Amniotic stem cell (primary cell): ENCODE results near the gene KRTAP24-1.

Experiments
- DNase-seq: peaks from one replicate; lab custom pipeline; 2025; lab: John Stamatoyannopoulos, UW

Gene KRTAP24-1

DNA sequence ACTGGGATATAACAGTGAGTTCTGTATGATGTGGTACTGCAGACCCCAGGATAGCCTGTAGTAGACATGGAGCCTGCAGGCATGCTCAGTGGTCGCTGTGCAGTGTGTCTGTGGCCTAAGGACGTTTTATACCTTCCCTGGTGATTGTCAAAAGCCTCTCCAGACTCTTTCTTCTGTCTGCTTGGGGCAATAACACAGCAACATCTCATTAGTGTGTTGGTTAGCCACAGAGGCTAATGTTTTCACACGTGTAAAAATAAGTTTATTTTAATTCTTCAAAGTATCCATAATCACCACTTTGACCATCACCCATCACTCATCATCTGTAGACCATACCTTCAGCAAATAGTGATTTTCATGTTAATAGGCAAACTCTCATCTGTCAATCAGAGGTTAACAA, at the start of gene KRTAP24-1:
KRTAP24-1 (minus strand) TSS at position 101 of the 400 bp plus-strand sequence; CDS start at position 83, 18 bp downstream.
- DNase-seq, result no peak

GRCh38 chr21:30329203-30329875, 46.6 kb upstream of the KRTAP24-1 start:
- DNase-seq, result no peak

DNA sequence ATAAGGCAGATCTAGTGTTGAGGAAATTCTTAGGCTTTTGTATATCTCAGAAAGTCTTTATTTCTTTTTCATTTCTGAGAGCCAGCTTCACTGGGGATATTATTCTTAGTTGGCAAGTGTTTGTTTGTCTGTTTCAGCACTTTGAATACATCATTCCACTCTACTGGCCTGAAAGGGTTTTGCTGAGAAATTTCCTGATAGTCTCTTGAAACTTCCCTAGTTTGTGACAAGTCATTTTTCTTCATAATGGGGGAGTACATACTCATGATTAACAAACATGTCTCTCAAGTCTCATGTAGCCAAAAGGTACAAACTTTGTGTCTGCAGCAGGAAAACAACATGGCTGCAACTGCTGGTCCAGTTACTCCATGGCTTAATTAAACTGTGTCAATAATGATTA, 43.6 kb upstream of the KRTAP24-1 start:
- DNase-seq, result no peak

- DNase-seq, result no peak
Observed at GRCh38 chr21:30320215-30320614, 37.5 kb upstream of the KRTAP24-1 start, which contains the start of gene KRTAP26-1. TSS of gene KRTAP26-1 (minus strand) at chr21:30320315. CDS start at chr21:30320035, 280 bp downstream.

GRCh38 chr21:30315701-30316100, 33.0 kb upstream of the KRTAP24-1 start:
- DNase-seq, result no peak

DNA sequence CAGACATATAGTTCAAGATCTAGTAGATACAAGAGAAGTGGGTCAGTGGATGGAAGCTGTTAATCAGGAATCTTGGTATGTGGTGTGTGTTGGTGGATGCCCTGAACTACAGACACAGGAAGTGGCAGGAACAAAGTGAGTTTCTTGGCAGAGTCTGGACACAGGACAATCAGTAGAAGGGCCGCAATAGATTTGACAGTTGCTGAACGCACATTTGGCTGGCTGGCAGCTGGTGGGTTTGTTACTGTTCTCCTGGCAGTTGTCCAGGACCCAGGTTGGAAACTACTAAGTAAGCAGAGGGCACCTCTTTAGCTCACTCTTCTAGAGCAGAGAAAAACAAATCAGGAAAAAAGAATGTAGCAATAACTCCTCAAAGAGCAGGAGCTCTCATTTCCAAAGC, 24.1 kb upstream of the KRTAP24-1 start:
- no peak for DNase-seq

- no peak for DNase-seq
Observed at GRCh38 chr21:30305136-30305535, 22.4 kb upstream of the KRTAP24-1 start.

GRCh38 chr21:30289215-30289614, 6.5 kb upstream of the KRTAP24-1 start, which contains the start of gene KRTAP25-1:
TSS of gene KRTAP25-1 (minus strand) at chr21:30289514. CDS start at chr21:30289490, 24 bp downstream.
- DNase-seq, result no peak

DNA sequence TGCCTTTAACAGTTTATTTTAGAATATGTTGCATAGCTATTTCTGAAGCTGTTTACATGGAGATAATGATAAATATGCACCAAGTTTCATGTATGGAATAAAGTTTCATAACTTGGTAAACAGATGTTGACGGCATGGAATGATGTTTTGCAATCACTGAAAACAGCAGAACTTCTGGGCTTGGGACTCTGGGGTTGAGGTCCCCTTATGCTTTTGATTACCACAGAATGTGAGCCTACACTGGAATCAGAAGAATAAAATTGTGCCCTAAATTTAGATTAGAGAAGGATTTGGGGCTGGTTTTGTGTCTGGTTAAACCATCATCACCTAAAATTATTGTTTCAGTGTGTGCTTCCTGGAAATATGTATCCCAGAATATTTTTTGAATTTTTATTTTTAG, 11.1 kb downstream of the KRTAP24-1 start:
- no peak for DNase-seq

- DNase-seq, result no peak
Observed at GRCh38 chr21:30271156-30271555, 11.6 kb downstream of the KRTAP24-1 start.

- no peak for DNase-seq
Observed at GRCh38 chr21:30269803-30270530, 12.8 kb downstream of the KRTAP24-1 start.

GRCh38 chr21:30268608-30269197, 14.0 kb downstream of the KRTAP24-1 start:
- DNase-seq, result no peak

DNA sequence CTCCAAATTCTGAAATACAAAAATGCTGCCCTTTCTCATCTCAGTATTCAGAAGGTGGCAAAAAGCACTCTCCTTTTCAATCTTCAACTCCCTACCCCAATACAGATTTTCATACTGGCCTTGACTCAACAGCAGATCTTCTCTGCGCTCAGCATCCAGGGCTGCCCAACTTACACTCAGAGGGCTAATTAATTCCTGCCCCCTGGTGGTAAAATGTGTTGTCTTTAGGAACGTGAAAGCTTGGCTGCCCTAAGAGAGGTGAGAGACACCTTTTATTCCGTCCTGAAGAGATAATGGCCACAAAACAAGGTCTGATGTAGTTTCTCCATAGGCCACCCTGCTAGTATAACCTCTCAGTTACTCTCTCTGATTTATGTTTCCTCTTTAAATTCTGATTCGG, 25.0 kb downstream of the KRTAP24-1 start:
- DNase-seq, result no peak

- DNase-seq, result no peak
Observed at GRCh38 chr21:30256100-30256499, 26.6 kb downstream of the KRTAP24-1 start.

DNA sequence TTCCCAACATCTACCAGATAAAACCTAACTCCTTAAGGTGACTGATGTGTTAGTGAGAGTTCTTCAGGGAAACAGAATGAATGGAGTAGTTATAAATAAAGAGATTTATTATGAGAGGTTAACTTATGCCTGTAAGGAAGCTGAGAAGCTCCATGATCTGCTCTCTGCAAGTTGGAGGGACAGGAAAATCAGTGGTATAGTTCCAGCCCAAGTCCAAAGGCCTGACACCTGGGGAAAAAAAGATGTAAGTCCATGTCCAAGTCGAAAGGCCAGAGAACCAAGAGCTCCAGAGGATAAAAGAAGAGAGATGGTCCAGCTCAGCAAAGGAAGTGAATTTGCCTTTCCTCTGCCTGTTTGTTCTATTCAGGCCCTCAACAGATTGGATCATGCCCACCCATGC, 27.1 kb downstream of the KRTAP24-1 start:
- no peak for DNase-seq

DNA sequence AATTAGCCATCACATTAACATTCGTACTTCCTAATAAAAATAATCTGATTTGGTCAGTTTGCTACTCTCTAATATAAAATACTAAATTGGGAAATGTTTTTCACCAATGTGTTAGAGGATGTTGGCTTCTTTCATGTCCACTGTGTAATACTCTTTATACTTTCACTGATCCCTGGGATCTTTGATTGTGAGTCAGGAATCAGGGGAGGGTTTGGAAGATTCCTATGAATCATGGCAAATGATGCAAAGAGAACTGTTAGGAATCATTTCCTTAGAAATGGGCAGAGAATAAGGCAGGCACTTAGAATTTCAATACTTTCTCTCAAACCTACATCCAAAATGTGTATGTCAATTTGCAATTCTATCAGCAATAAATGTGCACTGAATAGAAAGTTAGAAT, 31.0 kb downstream of the KRTAP24-1 start:
- no peak for DNase-seq

GRCh38 chr21:30249936-30250335, 32.8 kb downstream of the KRTAP24-1 start:
- DNase-seq, result no peak

- no peak for DNase-seq
Observed at GRCh38 chr21:30248844-30249243, 33.9 kb downstream of the KRTAP24-1 start.

- no peak for DNase-seq
Observed at GRCh38 chr21:30245061-30245460, 37.7 kb downstream of the KRTAP24-1 start.

- no peak for DNase-seq
Observed at GRCh38 chr21:30243691-30244090, 39.1 kb downstream of the KRTAP24-1 start.

- DNase-seq, result no peak
Observed at GRCh38 chr21:30240661-30241060, 42.1 kb downstream of the KRTAP24-1 start.

DNA sequence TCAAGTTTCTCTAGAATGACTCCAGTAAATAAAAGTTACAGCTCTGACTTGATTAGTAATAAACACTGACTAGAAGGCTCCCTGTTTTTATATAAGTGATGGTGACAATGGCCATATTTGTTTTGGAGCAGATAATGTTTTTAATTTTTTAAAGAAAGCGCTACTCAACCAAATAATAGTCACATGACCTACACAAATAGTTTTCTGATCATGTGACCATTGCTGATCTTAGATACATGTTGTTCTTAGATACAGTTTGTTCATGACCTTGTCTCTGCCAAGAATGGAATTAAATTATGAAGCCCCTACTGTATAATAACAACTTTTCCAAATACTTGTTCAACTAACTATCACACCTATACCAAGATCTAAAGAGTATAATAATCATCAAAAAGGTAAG, 44.6 kb downstream of the KRTAP24-1 start:
- no peak for DNase-seq

GRCh38 chr21:30234643-30235042, 48.1 kb downstream of the KRTAP24-1 start:
- no peak for DNase-seq
